WTC11 (cell line): Measurements from ENCODE around the gene PLXNA2. TPM values are rescaled to one million over a fixed set of nuclear protein-coding genes. Genes with fewer than 3 reads are reported as not detected.

Experiments
- ATAC-seq: fragments of 200-7000 bp; cut with Tn5 transposase; 2 replicates; pipeline ENCODE4 v1.10.0; 2021; ENCODE audit warnings: mild to moderate bottlenecking, moderate library complexity
- CTCF ChIA-PET: fragments of 300-600 bp; sonication (Branson Sonifier 250); formaldehyde crosslinking; loops from one replicate; lab custom pipeline; 2021; ENCODE audit warnings: antibody characterized with exemption; lab: Charles Lee
- POLR2A ChIA-PET: fragments of 350-600 bp; sonication (Branson Sonifier 250); formaldehyde crosslinking; loops from one replicate; lab custom pipeline; 2021; ENCODE audit warnings: antibody characterized with exemption; lab: Charles Lee
- DNase-seq: peaks from one replicate; pipeline ENCODE4 v3.0.0; 2021; ENCODE audit warnings: low spot score
- H3K27ac Mint-ChIP-seq: 2 replicates; pipeline ENCODE4 v1.8.0; 2021; ENCODE audit warnings: mixed read lengths
- H3K27me3 Mint-ChIP-seq: 2 replicates; pipeline ENCODE4 v1.8.0; 2021; ENCODE audit warnings: low read depth, mild to moderate bottlenecking, moderate library complexity, mixed read lengths
- H3K36me3 Mint-ChIP-seq: 2 replicates; pipeline ENCODE4 v1.8.0; 2021; ENCODE audit warnings: mixed read lengths
- H3K4me1 Mint-ChIP-seq: 2 replicates; pipeline ENCODE4 v1.8.0; 2022; ENCODE audit warnings: mixed read lengths
- H3K4me3 Mint-ChIP-seq: 2 replicates; pipeline ENCODE4 v1.8.0; 2021; ENCODE audit warnings: mild to moderate bottlenecking, moderate library complexity, mixed read lengths
- H3K9me3 Mint-ChIP-seq: 2 replicates; pipeline ENCODE4 v1.8.0; 2021; ENCODE audit warnings: mixed read lengths
- ARID4B ChIP-seq: sonication (generic); formaldehyde crosslinking; IDR thresholded peaks from 2 replicates; pipeline ENCODE4 v1.8.0; 2023; ENCODE audit warnings: missing genetic modification reagents, mild to moderate bottlenecking, borderline replicate concordance
- ATF1 ChIP-seq: sonication (generic); formaldehyde crosslinking; IDR thresholded peaks from 2 replicates; pipeline ENCODE4 v1.8.1; 2023; ENCODE audit warnings: mild to moderate bottlenecking, moderate library complexity, missing genetic modification reagents
- CREM ChIP-seq: sonication (generic); formaldehyde crosslinking; IDR thresholded peaks from 2 replicates; pipeline ENCODE4 v1.8.1; 2022; ENCODE audit warnings: mild to moderate bottlenecking, missing genetic modification reagents, moderate library complexity
- E2F4 ChIP-seq: sonication (generic); formaldehyde crosslinking; IDR thresholded peaks from 2 replicates; pipeline ENCODE4 v1.8.1; 2022; ENCODE audit warnings: low read depth, mild to moderate bottlenecking, moderate library complexity, missing genetic modification reagents, borderline replicate concordance
- ESRRA ChIP-seq: sonication (generic); formaldehyde crosslinking; IDR thresholded peaks from 2 replicates; pipeline ENCODE4 v1.8.1; 2022; ENCODE audit warnings: mild to moderate bottlenecking, missing genetic modification reagents, borderline replicate concordance
- ETV6 ChIP-seq: sonication (generic); formaldehyde crosslinking; IDR thresholded peaks from 2 replicates; pipeline ENCODE4 v1.8.1; 2022; ENCODE audit warnings: mild to moderate bottlenecking, missing genetic modification reagents
- FOXJ3 ChIP-seq: sonication (generic); formaldehyde crosslinking; IDR thresholded peaks from 2 replicates; pipeline ENCODE4 v1.9.0; 2021; ENCODE audit warnings: missing genetic modification reagents, mild to moderate bottlenecking, borderline replicate concordance
- FOXK1 ChIP-seq: sonication (generic); formaldehyde crosslinking; IDR thresholded peaks from 2 replicates; pipeline ENCODE4 v1.8.0; 2022; ENCODE audit warnings: mild to moderate bottlenecking, moderate library complexity, missing genetic modification reagents
- GABPB1 ChIP-seq: sonication (generic); formaldehyde crosslinking; IDR thresholded peaks from 2 replicates; pipeline ENCODE4 v1.8.1; 2023; ENCODE audit warnings: mild to moderate bottlenecking, missing genetic modification reagents
- IRF2 ChIP-seq: sonication (generic); formaldehyde crosslinking; IDR thresholded peaks from 2 replicates; pipeline ENCODE4 v1.8.0; 2022; ENCODE audit warnings: low read depth, missing genetic modification reagents, borderline replicate concordance
- JAZF1 ChIP-seq: fragments of 250-450 bp; sonication (Bioruptor Pico); IDR thresholded peaks from 2 replicates; pipeline ENCODE4 v1.9.0; 2021; ENCODE audit warnings: moderate library complexity, mild to moderate bottlenecking, inconsistent platforms
- NFATC4 ChIP-seq: fragments of 250-450 bp; sonication (Bioruptor Pico); IDR thresholded peaks from 2 replicates; pipeline ENCODE4 v1.9.0; 2021; ENCODE audit warnings: mild to moderate bottlenecking
- OVOL2 ChIP-seq: fragments of 250-450 bp; sonication (Bioruptor Pico); IDR thresholded peaks from 2 replicates; pipeline ENCODE4 v1.9.0; 2021; ENCODE audit warnings: mild to moderate bottlenecking, borderline replicate concordance
- RELA ChIP-seq: sonication (generic); formaldehyde crosslinking; IDR thresholded peaks from 2 replicates; pipeline ENCODE4 v1.8.1; 2022; ENCODE audit warnings: missing genetic modification reagents, mild to moderate bottlenecking, borderline replicate concordance
- SMAD4 ChIP-seq: sonication (generic); formaldehyde crosslinking; IDR thresholded peaks from 2 replicates; pipeline ENCODE4 v1.8.0; 2022; ENCODE audit warnings: mild to moderate bottlenecking, missing genetic modification reagents
- USF2 ChIP-seq: sonication (generic); formaldehyde crosslinking; IDR thresholded peaks from 2 replicates; pipeline ENCODE4 v1.8.1; 2023; ENCODE audit warnings: mild to moderate bottlenecking, missing genetic modification reagents, moderate library complexity
- ZBTB21 ChIP-seq: sonication (generic); formaldehyde crosslinking; IDR thresholded peaks from 2 replicates; pipeline ENCODE4 v1.8.1; 2023; ENCODE audit warnings: mild to moderate bottlenecking, missing genetic modification reagents, borderline replicate concordance
- ZNF121 ChIP-seq: sonication (generic); formaldehyde crosslinking; IDR thresholded peaks from 2 replicates; pipeline ENCODE4 v1.8.0; 2023; ENCODE audit warnings: missing genetic modification reagents
- ZNF138 ChIP-seq: sonication (generic); formaldehyde crosslinking; conservative IDR thresholded peaks from 2 replicates; pipeline ENCODE4 v1.8.1; 2022; ENCODE audit warnings: mild to moderate bottlenecking, moderate library complexity, missing genetic modification reagents
- ZNF396 ChIP-seq: fragments of 250-450 bp; sonication (Bioruptor Pico); IDR thresholded peaks from 2 replicates; pipeline ENCODE4 v1.8.0; 2021; ENCODE audit warnings: mild to moderate bottlenecking, moderate library complexity, borderline replicate concordance
- ZNF425 ChIP-seq: fragments of 250-450 bp; sonication (Bioruptor Pico); conservative IDR thresholded peaks from 2 replicates; pipeline ENCODE4 v1.9.0; 2021; ENCODE audit warnings: mild to moderate bottlenecking
- ZNF512 ChIP-seq: sonication (generic); formaldehyde crosslinking; IDR thresholded peaks from 2 replicates; pipeline ENCODE4 v1.8.1; 2022; ENCODE audit warnings: missing genetic modification reagents, borderline replicate concordance
- ZSCAN18 ChIP-seq: fragments of 250-450 bp; sonication (Bioruptor Pico); IDR thresholded peaks from 2 replicates; pipeline ENCODE4 v2.1.2; 2022; ENCODE audit warnings: mild to moderate bottlenecking, moderate library complexity
- total RNA-seq: library from RNA; stranded (reverse); gene quantifications from 3 replicates; pipeline ENCODE4 v1.2.3, GENCODE V29; 2021

The PLXNA2 gene
- total RNA-seq, 1 experiment from 2014 or later, result 4.2 TPM

GRCh38 chr1:208164609-208165008 lies 79.6 kb downstream of the PLXNA2 start (continued):
- no peak for TF ChIP-seq ZNF425
- TF ChIP-seq ZBTB21, result no peak
- no peak for TF ChIP-seq ZNF138 (CRISPR knock-in tag)
- no peak for TF ChIP-seq OVOL2 (CRISPR knock-in tag)
- no peak for TF ChIP-seq ZNF121 (CRISPR knock-in tag)
- TF ChIP-seq FOXJ3 (CRISPR knock-in tag), result no peak
- no peak for TF ChIP-seq ZSCAN18 (CRISPR knock-in tag)
- no peak for TF ChIP-seq ESRRA (CRISPR knock-in tag)
- no peak for TF ChIP-seq SMAD4
- no peak for TF ChIP-seq ETV6 (CRISPR knock-in tag)
- TF ChIP-seq, all 79 proteins: peak for 0

- H3K27ac Mint-ChIP-seq, result no peak overlapping the region
- TF ChIP-seq ZNF396 (CRISPR knock-in tag) (no peak), ZNF512 (CRISPR knock-in tag) (no peak), FOXK1 (CRISPR knock-in tag) (no peak), CREM (CRISPR knock-in tag) (no peak), RELA (CRISPR knock-in tag) (no peak), GABPB1 (CRISPR knock-in tag) (no peak), NFATC4 (no peak), JAZF1 (no peak), IRF2 (CRISPR knock-in tag) (no peak), ATF1 (no peak)
- ATAC-seq (no peak), DNase-seq (no peak)
- POLR2A ChIA-PET, result no interaction called here
- no peak overlapping the region for H3K4me3 Mint-ChIP-seq
- CTCF ChIA-PET, result interaction anchor here (0.9 to 6.1 kb wide), 2 partner anchors 31 to 32 kb away, joined by 3 to 42 read pairs; no protein-coding TSS in a partner anchor
- H3K36me3 Mint-ChIP-seq, result no peaks in the 10 kb centered on the region
- H3K9me3 Mint-ChIP-seq, result no peaks in the 10 kb centered on the region
- H3K4me1 Mint-ChIP-seq, result peaks cover 66% of the 10 kb centered on the region
- H3K27me3 Mint-ChIP-seq, result no peaks in the 10 kb centered on the region; the same call in 1 of the 2 replicates
Observed at GRCh38 chr1:208163539-208163938, 80.6 kb downstream of the PLXNA2 start.

GRCh38 chr1:208162903-208163302 lies 81.3 kb downstream of the PLXNA2 start:
- ChIA-PET CTCF (interaction anchor here (0.5 to 6.1 kb wide), 2 partner anchors 31 to 1502 kb away, joined by 3 to 42 read pairs; no protein-coding TSS in a partner anchor), POLR2A (no interaction called here)
- no peak for ATAC-seq
- DNase-seq, result no peak
- Mint-ChIP-seq H3K27ac (no peak overlapping the region), H3K4me1 (peaks cover 70% of the 10 kb centered on the region), H3K36me3 (no peaks in the 10 kb centered on the region), H3K9me3 (no peaks in the 10 kb centered on the region), H3K4me3 (no peak overlapping the region), H3K27me3 (no peaks in the 10 kb centered on the region; the same call in 1 of the 2 replicates)
- no peak for TF ChIP-seq USF2 (CRISPR knock-in tag)
- TF ChIP-seq ARID4B, result no peak
- TF ChIP-seq E2F4 (CRISPR knock-in tag), result no peak
- TF ChIP-seq ESRRA (CRISPR knock-in tag), result no peak
